ENCODE measurements around the gene EXOSC10.
"Not testable (repeated sequence)": the region's sequence is repeated elsewhere in the genome, so short reads cannot be mapped to it uniquely, and the experiment has no call there.

Gene EXOSC10

GRCh38 chr1:11063937-11064537 is 35.6 kb downstream of the EXOSC10 start:
- not testable (repeated sequence) for H3K27me3 Mint-ChIP-seq; ATAC-seq (replicated peaks); DNase-seq; H3K4me3 Mint-ChIP-seq; H3K9me3 Mint-ChIP-seq
- H3K4me1 Mint-ChIP-seq (ENCODE audit: low read depth in 2 of 2) = peaks cover 28 to 33% of the 10 kb centered on the region in 2 donors
- H3K27ac Mint-ChIP-seq = peak overlapping the region in 1 of 2 donors; percentile 98
- H3K36me3 Mint-ChIP-seq (ENCODE audit: insufficient read depth) = peaks cover 56% of the 10 kb centered on the region

GRCh38 chr1:11062965-11063401 is 36.7 kb downstream of the EXOSC10 start:
- peak overlapping the region; percentile 86 to 98 for H3K27ac Mint-ChIP-seq
- DNase-seq (peak; percentile 17 to 33 (median 29)), ATAC-seq (replicated peaks) (peak; percentile 12)
- H3K36me3 Mint-ChIP-seq (ENCODE audit: insufficient read depth) = peaks cover 55% of the 10 kb centered on the region
- no peaks in the 10 kb centered on the region for H3K27me3 Mint-ChIP-seq
- H3K9me3 Mint-ChIP-seq = no peaks in the 10 kb centered on the region
- peak overlapping the region; percentile 9 to 92 for H3K4me3 Mint-ChIP-seq
- peaks cover 33 to 37% of the 10 kb centered on the region in 2 donors for H3K4me1 Mint-ChIP-seq (ENCODE audit: low read depth in 2 of 2)

- H3K36me3 Mint-ChIP-seq (ENCODE audit: insufficient read depth) = peaks cover 49% of the 10 kb centered on the region
These were observed 37.9 kb downstream of the EXOSC10 start for GRCh38 chr1:11061652-11062365.

GRCh38 chr1:11059968-11060830 is 39.5 kb downstream of the EXOSC10 start, which contains the start of gene SRM:
TSS of gene SRM (minus strand) at chr1:11060018. CDS start at chr1:11059943, 75 bp downstream.
- Mint-ChIP-seq H3K27me3 (no peaks in the 10 kb centered on the region), H3K4me3 (peak within 1 kb of the TSS; percentile 92 to 97), H3K36me3 (ENCODE audit: insufficient read depth) (peaks cover 39% of the 10 kb centered on the region), H3K4me1 (ENCODE audit: low read depth in 2 of 2) (peaks cover 33 to 41% of the 10 kb centered on the region in 2 donors), H3K27ac (peak within 1 kb of the TSS; percentile 96 to 98), H3K9me3 (no peaks in the 10 kb centered on the region)
- DNase-seq = peak; percentile 86 to 90 (median 86)
- peak; percentile 87 for ATAC-seq (replicated peaks)

More at GRCh38 chr1:11061652-11062365, 37.9 kb downstream of the EXOSC10 start:
- Mint-ChIP-seq H3K4me1 (ENCODE audit: low read depth in 2 of 2) (peaks cover 33 to 41% of the 10 kb centered on the region in 2 donors), H3K4me3 (peak overlapping the region; percentile 92 to 93), H3K27ac (peak overlapping the region; percentile 96 to 98), H3K27me3 (no peaks in the 10 kb centered on the region), H3K9me3 (no peaks in the 10 kb centered on the region)
- ATAC-seq (replicated peaks) (no peak), DNase-seq (no peak)

- ATAC-seq (replicated peaks) (peak; percentile 24), DNase-seq (peak in 2 of 3 experiments; percentile 11 to 13)
- Mint-ChIP-seq H3K4me1 (ENCODE audit: low read depth in 2 of 2) (peaks cover 33 to 41% of the 10 kb centered on the region in 2 donors), H3K27ac (peak overlapping the region; percentile 55 to 92), H3K9me3 (no peaks in the 10 kb centered on the region), H3K4me3 (peak overlapping the region; percentile 92 to 97), H3K27me3 (no peaks in the 10 kb centered on the region), H3K36me3 (ENCODE audit: insufficient read depth) (peaks cover 35% of the 10 kb centered on the region)
These were observed 40.3 kb downstream of the EXOSC10 start for GRCh38 chr1:11059155-11059967.

GRCh38 chr1:11058595-11059154 is 41.0 kb downstream of the EXOSC10 start:
- ATAC-seq (replicated peaks) (no peak), DNase-seq (no peak)
- H3K27me3 Mint-ChIP-seq = no peaks in the 10 kb centered on the region
- H3K27ac Mint-ChIP-seq = peak overlapping the region; percentile 55 to 92
- peaks cover 33 to 41% of the 10 kb centered on the region in 2 donors for H3K4me1 Mint-ChIP-seq (ENCODE audit: low read depth in 2 of 2)
- peak overlapping the region; percentile 91 to 97 for H3K4me3 Mint-ChIP-seq
- peaks cover 32% of the 10 kb centered on the region for H3K36me3 Mint-ChIP-seq (ENCODE audit: insufficient read depth)
- H3K9me3 Mint-ChIP-seq = no peaks in the 10 kb centered on the region

- peaks cover 31% of the 10 kb centered on the region for H3K36me3 Mint-ChIP-seq (ENCODE audit: insufficient read depth)
- ATAC-seq (replicated peaks) (no peak), DNase-seq (no peak)
- H3K9me3 Mint-ChIP-seq = no peaks in the 10 kb centered on the region
- peaks cover 30 to 36% of the 10 kb centered on the region in 2 donors for H3K4me1 Mint-ChIP-seq (ENCODE audit: low read depth in 2 of 2)
- no peaks in the 10 kb centered on the region for H3K27me3 Mint-ChIP-seq
- H3K4me3 Mint-ChIP-seq = peak overlapping the region; percentile 91 to 97
- peak overlapping the region; percentile 23 to 85 for H3K27ac Mint-ChIP-seq
These were observed 41.6 kb downstream of the EXOSC10 start for GRCh38 chr1:11058026-11058425.

- DNase-seq (no peak), ATAC-seq (replicated peaks) (no peak)
- Mint-ChIP-seq H3K4me1 (ENCODE audit: low read depth in 2 of 2) (peaks cover 26 to 30% of the 10 kb centered on the region in 2 donors), H3K36me3 (ENCODE audit: insufficient read depth) (peaks cover 31% of the 10 kb centered on the region), H3K27ac (peak overlapping the region; percentile 23 to 85), H3K4me3 (no peak overlapping the region), H3K27me3 (no peaks in the 10 kb centered on the region), H3K9me3 (no peaks in the 10 kb centered on the region)
These were observed 42.2 kb downstream of the EXOSC10 start for GRCh38 chr1:11057477-11057876.

GRCh38 chr1:11056504-11056903 is 43.2 kb downstream of the EXOSC10 start:
- Mint-ChIP-seq H3K4me3 (no peak overlapping the region), H3K36me3 (ENCODE audit: insufficient read depth) (peaks cover 34% of the 10 kb centered on the region)

GRCh38 chr1:11055676-11056075 is 44.0 kb downstream of the EXOSC10 start:
- Mint-ChIP-seq H3K4me1 (ENCODE audit: low read depth in 2 of 2) (peaks cover 14 to 16% of the 10 kb centered on the region in 2 donors), H3K9me3 (no peaks in the 10 kb centered on the region), H3K36me3 (ENCODE audit: insufficient read depth) (peaks cover 29% of the 10 kb centered on the region), H3K27ac (no peak overlapping the region), H3K4me3 (no peak overlapping the region), H3K27me3 (no peaks in the 10 kb centered on the region)
- DNase-seq (no peak), ATAC-seq (replicated peaks) (no peak)

More at GRCh38 chr1:11056504-11056903, 43.2 kb downstream of the EXOSC10 start:
- Mint-ChIP-seq H3K27me3 (no peaks in the 10 kb centered on the region), H3K9me3 (no peaks in the 10 kb centered on the region), H3K4me1 (ENCODE audit: low read depth in 2 of 2) (peaks cover 19 to 23% of the 10 kb centered on the region in 2 donors), H3K27ac (peak overlapping the region in 1 of 2 donors; percentile 59)
- DNase-seq (no peak), ATAC-seq (replicated peaks) (no peak)

- Mint-ChIP-seq H3K4me3 (no peak overlapping the region), H3K27me3 (no peaks in the 10 kb centered on the region), H3K27ac (no peak overlapping the region), H3K36me3 (ENCODE audit: insufficient read depth) (peaks cover 28% of the 10 kb centered on the region), H3K9me3 (no peaks in the 10 kb centered on the region), H3K4me1 (ENCODE audit: low read depth in 2 of 2) (peaks cover 11% of the 10 kb centered on the region in 2 donors)
- ATAC-seq (replicated peaks) (no peak), DNase-seq (no peak)
These were observed 45.0 kb downstream of the EXOSC10 start for GRCh38 chr1:11054666-11055065.

GRCh38 chr1:11054181-11054580 is 45.5 kb downstream of the EXOSC10 start:
- Mint-ChIP-seq H3K4me3 (no peak overlapping the region), H3K36me3 (ENCODE audit: insufficient read depth) (peaks cover 25% of the 10 kb centered on the region), H3K27me3 (no peaks in the 10 kb centered on the region), H3K9me3 (no peaks in the 10 kb centered on the region), H3K27ac (no peak overlapping the region), H3K4me1 (ENCODE audit: low read depth in 2 of 2) (peaks cover 9 to 10% of the 10 kb centered on the region in 2 donors)
- DNase-seq (no peak), ATAC-seq (replicated peaks) (no peak)

Measured in effector memory CD8-positive, alpha-beta T cell (primary cell).